Ammon's horn (tissue), 1 donor: ENCODE results near the gene NSD2.
"Not testable (repeated sequence)": the region's sequence is repeated elsewhere in the genome, so short reads cannot be mapped to it uniquely, and the experiment has no call there.

Experiments used
- DNase-seq: peaks from one replicate; pipeline ENCODE4 v3.0.0-alpha.2; 2016; ENCODE audit warnings: low spot score

Gene NSD2

DNA sequence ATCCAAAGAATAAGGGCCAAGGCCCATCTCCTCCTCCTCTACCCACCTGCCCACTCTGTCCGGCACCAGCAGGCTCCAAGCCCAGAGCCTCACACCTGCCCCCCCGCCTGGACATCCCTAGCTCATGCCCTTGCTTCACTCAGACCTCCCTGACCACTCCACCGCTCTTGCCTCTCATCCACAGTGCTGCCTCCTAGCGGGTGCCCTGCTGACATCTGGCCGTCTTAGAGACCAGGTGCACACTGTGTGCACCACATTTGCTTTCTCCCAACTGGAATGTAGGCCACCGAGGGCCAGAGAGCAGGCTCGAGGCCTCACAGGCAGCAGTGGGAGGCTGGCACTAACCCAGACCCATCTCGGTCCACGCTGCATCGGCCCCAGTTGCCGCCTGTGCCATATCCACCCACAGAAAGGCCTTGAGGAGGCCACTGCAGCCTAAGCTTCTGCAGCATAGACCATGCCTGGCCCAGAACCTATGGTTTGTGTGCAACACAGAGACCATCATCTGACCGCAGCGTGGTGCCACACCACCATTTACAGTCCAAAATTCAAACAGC is 28.8 kb upstream of the NSD2 start:
- no peak for DNase-seq

DNA sequence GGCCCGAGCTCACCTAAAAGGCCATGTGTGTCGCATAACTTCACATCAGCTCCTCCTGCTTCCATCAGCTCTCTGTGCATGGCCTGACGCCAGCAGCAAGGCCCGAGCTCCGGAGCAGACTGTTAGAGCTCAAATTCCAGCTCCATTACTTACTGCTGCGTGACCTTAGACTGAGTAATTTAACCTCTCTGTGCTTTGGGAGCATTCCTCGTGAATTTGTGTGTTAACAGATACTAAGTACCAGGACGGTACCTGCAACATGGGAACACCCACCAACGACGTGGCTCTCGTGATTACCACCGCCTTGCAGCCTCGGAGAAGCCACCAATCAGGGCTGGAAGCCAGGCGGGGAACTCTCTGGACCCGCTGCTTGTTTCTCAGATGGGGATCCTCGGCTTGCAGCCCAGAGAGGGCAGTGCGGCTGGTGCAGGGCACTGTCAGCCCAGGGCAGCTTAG is 28.2 kb upstream of the NSD2 start:
- no peak for DNase-seq

DNA sequence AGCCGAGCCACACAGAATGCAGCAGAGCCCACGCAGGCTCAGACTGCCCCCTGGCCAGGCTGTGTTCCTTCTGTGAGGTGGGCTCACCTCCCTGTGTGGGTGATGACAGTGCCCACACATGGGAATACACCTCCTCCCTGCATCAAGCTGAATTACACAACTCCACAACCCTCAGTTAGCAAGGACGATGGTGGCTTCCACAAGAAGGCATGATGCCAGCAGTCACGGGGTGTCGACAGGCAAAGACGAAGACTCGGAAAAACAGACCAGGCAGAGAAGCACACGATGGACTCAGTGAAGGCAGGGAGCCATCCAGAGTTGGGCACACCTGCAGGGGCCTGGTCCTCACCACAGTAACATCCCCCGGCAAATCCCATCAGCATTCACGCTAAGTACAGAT is 27.3 kb upstream of the NSD2 start:
- DNase-seq, result peak; percentile 71

DNA sequence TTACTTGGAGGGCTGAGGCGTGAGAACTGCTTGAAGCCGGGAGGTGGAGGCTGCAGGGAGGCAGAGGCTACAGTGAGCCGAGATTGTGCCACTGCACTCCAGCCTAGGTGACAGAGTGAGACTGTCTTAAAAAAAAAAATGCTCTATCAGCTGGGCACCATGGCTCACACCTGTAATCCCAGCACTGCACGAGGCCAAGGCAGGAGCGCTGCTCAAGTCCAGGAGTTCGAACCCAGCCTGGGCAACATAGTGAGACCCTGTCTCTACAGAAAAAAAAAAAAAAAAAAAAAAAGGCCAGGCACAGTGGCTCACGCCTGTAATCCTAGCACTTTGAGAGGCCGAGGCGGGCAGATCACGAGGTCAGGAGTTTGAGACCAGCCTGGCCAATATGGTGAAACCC is 26.6 kb upstream of the NSD2 start:
- DNase-seq, result not testable (repeated sequence)

DNA sequence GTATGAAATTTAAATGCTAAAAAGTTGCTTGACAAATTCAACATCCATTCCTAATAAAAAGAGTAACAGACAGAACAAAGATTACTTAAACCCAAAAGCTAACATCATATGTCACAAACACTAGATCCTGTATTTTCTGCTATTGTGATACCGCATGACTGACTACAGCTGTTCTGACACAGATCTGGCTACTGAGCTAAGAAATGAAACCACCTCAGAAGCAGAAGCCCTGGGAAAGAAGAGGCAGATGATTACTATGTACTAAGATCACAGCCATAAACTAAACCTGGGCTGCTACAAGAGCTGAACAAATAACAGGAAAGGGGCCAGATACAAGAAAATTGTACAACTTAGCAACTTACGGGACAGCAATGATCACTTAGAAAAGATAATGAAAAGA is 24.6 kb upstream of the NSD2 start:
- no peak for DNase-seq

DNA sequence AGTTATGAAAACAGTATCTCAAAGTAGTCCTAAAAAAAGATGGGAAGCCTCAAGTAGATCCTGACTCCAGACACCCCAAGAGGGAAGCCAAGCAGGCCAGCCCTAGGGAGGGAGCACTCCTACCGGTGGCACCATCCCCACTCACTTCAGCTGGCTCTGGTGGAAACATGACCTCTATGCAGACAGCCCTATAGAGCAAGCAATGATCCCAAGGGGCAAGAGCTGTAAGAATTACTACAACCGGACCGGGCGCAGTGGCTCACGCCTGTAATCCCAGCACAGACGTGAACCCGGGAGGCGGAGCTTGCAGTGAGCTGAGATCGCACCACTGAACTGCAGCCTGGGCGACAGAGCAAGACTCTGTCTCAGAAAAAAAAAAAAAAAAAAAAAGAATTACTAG is 20.9 kb upstream of the NSD2 start:
- DNase-seq, result no peak

DNA sequence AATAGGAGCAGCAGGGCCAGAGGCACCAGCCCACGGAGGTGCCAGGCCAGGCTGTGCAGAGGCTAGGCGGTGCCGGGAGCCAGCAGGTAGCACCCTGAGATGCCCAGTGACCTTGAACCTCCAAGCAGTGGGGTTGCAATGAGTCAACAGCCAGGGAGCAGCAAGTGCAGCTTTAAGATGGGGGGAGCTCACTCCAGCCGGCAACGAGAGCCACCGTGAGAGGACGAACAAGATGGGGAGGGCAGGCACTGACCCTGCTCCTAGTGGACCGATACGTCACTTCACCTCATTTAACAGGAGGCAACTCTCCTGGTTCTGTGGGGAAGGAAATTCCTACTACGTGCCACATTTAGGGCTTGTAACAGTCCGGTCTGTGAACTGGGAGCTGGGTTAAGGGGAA is 20.0 kb upstream of the NSD2 start:
- DNase-seq, result no peak

DNA sequence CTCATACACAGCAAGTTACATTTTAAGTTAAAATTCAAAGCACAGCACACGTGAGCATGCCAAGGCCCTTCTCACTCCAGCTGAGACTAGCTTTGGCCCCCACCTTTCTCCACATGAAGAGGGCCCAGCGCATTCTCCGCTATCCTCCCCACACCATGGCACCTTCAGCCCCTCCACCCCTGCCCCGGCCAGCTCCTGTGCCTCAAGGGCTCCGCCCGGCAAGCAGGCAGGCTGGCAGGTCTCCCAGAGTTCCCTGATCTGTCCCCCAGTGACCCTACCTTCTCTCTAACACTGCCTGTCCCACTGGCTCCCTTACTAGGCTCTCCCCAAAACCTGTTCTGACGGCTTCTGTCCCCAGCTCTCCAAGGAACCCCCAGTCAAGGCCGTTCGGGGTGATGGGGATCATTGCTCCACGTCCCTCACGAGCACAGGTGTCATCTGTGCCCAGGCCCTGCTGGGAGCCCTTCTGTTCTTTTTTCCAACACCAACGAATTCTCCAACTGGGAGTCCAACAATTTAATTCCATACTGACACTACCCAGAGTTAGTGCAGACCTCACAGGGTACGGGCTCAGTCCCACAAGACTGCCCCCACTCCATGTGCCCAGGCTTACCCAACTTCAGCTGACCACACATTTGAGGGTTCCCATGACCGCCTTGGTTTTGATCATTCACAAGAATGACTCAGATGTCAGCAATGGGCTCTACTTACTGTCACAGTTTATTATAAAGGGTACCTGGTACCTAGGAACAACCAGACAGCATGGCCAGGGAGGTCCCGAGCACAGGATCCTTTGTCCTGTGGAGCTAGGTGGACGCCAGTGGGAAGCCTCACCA is 19.4 kb upstream of the NSD2 start:
- DNase-seq, result no peak

DNA sequence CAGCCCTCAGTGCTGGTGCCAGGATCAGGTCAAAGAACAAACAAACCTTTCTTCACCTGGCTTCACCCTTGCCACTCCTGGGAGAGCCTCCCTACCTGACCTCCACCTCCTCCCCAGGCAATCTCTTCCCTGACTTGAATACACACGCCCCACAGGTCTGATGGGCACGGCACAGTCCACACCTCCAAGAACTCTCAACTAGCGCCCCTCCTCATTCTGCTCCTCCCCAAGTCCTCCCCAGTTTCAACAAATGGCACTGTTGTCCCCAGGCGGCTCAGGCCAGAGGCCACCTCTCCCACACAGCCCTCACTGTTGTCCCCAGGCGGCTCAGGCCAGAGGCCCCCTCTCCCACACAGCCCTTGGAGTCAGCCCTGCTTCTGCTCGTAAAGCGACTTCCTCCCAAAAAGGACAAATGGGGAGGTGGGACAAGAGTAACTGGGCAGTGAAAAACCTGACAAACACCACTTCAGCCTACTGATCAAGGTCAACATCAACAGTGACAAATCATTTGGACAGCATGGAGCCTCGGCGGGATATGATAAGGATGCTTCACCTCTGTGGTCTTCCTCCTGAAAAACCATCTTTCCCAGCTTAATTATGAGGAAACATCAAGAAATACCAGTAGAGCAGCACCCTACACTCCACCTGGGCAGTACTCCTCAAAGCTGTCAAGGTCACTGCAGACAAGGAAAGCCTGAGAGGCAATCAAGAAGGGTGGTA is 18.1 kb upstream of the NSD2 start:
- no peak for DNase-seq

DNA sequence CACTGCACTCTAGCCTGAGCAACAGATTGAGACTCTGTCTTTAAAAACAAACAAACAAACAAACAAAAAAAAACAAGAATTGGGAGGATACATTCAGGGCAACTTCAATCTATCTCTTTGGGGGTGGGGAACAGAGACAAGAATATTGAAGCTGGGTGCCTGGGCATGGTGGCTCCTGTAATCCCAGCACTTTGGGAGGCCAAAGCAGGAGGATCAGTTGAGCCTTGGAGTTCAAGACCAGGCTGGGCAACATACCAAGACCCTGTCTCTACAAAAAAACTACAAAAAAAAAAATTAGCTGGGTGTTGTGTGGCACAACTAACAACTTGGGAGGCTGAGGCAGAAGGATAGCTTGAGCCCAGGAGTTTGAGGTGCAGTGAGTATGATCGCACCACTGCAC is 16.4 kb upstream of the NSD2 start:
- no peak for DNase-seq

DNA sequence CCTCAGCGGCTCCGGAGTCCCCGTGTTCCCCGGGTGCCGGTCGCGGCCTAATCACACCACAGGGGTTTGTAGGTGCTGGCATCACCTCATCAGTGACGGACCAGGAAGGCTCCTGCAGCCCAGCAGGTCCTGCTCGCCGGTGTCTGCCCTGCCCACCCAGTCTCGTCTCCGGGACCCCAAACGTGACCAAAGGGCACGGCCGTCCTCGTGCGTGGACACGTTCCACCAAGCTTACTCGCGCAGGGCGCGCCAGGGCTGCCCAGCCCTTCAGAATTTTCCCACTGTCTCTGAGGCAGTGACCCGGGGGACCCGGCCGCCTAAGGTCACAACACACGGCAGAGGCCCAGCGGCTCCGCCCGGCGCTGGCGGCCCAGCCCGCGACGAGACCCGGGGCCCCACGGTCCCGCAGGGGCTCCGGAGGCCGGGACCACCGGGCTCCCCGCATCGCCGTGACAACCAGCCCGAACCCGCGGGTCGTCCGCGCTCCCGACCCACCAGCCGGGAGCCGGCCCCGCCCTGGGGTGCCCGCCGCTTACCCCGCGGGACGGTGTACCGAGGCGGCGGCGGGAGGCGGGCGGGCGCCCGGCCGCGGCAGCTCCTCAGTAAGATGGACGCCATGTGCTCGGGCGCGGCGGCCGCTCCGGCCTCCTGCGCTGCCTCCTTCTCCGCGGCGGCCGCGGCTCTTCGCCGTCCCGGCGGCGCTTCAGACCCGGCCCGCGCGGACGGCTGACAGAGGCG is 15.7 kb upstream of the NSD2 start:
- no peak for DNase-seq

DNA sequence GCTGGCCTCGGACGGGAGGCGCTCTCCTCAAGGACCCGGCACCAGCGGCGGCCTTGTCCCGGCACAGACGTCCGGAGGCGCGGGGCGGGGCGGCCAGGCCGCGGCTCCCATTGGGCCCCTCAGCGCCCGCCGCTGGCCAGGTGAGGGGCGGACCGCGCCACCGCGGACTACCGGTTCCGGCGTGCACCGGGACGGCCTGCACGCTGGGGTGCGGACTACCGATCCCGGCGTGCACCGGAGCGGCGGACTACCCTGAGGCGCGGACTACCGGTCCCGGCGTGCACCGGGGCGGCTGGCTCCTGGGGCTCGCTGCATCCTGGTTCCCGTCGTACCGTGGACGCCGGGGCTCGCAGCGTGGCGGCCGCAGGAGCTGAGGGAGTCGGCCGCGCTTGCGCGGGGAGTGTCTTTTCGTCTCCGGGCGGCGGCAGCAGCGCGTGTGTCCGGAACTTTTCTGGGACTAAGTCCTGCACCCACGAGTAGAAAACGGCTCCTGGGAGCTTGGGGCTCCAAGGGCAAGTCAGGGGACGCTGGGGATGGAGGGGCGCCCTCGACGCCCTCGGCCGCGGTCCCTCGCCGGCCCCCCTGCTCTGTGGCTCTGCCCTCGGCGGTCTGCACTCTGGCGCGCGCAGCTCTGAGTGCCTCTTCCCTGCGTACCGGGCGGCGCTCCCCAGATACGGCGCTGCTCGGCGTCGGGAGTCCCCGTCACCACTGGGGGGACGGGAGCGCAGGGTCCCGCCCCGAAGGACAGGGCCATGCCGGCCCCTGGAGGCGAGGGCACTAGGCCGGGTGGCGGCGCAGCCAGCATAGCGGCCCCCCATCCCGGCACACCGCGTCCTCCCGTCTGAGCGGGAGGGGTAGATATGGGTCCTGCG is 14.9 kb upstream of the NSD2 start, which contains the start of gene LETM1:
Gene LETM1 (minus strand): TSS at position 86 of the 872 bp plus-strand sequence. CDS start 206 bp downstream, outside the sequence.
- DNase-seq, result peak; percentile 97

DNA sequence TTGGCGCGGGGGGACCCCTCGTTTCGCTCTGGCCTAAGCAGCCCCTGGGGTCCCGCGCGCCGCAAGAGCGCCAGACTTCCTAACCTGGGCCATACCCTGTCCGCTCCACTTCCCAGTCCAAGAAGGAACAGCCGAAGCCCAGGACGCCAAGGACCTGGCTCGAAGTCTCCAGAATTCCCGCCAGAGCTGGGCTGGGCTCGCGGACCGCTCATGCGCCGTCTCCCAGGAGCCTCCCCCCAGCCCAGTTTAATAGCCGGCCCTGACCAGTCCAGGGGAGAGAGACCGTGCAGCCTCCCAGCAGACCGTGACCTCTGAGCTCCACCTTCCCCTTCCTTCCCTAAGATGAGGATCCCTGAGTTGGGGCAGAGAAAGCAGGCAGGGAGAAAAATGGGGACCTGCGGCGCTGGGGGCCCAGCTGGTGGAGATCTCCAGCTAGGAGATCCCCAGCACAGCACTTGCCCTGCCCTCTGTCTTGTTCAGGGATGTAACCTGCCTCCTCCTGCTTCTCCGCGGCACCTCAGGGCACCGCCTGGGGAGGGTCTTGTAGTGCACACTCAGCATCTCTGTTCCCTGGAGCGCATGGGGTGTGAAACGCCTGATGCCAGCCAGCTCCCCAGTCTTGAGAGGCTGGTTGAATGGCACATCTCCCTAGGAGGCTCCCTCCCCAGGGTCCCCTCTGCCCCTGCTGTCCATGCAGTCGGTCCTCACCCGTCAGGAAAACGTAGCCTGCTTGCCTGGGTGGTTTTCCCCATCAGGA is 14.1 kb upstream of the NSD2 start:
- DNase-seq, result no peak

DNA sequence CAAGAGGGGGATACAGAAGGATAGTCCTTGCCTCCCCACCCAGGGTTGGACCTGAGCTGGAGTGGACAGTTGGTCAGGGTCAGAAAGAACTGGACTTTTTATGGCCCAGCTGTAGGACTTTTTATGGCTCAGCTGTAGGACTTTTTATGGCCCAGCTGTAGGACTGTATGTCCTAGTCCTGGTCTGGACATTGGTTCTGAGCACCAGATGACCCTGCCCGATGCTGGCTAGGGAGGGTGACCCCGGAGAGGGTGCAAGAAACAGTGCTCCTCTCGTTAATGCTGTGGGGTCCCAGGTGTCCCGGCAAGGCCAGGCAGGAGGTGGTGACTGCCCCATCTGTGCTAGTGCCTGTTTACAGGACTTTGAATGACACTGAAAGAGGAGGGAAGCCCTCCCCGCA is 13.3 kb upstream of the NSD2 start:
- no peak for DNase-seq

DNA sequence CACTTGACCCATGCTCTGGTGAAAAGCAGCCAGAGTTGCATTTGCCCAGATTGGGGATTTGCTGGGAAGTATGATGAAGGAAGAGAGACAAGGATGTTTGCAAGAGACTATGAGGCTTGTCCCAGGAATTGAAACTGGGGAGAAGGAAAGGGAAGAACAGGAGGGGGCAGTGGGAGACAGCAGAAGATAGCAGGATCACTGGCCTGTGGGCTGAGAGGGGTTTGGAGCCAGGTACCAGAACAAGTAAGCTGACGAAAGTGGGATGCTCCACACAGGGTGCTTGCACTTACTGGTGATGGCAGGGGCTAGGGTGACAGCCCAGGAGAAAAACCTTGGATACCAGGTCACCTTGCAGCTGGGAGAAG is 11.8 kb upstream of the NSD2 start:
- DNase-seq, result no peak

DNA sequence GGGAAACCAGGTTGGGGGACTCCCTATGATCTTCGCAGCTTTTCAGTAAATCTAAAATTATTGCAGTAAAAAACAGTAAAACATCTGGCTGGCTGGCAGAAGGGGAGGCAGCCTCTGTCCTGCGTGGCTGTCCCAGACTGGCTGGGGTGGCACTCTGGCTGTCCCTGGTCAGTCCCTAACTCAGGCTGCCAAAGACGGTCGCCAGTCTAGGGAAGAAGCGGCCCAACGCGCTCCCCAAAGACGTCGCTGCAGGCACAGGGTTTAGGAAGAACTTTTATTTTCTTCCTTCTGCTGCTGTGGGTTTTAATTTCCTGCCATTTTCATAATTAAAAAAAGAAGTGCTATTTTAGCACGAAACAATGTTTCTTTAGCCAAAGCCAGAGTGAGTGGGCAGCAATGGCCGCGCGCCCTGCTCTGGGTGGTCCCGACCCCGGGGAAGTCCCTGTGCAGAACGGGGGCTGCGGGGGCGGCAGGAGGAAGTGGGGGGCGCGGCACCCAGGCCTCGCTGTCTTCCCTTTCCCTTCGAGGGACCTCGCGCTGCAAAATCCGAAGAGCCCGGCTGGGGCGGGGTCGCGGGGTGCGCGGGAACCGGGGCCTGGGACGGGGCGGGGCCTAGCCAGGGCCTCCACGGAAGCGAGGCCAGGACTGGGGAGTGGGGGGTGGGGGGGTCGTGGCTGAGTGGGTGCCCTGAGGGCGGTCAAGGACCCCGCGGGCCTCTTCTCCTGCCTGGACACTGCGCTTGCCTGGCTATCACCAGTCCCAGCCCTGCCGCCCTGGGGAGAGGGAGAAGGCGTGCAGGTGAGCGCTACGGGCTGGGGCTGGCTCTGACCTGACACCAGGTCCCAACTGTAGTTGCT is 8.9 kb upstream of the NSD2 start:
- no peak for DNase-seq

DNA sequence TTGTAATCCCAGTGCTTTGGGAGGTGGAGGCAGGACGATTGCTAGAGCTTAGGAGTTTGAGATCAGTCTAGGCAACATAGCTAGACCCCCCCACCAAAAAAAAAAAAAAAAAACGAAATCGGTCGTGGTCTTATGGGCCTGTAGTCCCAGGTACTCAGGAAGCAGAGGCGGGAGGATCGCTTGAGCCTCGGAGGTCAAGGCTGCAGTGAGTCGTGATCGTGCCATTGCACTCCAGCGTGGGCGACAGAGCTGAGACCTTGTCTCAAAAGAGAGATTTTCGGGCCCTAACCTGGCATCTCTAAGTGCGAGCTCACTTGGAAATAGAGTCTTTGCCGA is 8.3 kb upstream of the NSD2 start:
- no peak for DNase-seq

DNA sequence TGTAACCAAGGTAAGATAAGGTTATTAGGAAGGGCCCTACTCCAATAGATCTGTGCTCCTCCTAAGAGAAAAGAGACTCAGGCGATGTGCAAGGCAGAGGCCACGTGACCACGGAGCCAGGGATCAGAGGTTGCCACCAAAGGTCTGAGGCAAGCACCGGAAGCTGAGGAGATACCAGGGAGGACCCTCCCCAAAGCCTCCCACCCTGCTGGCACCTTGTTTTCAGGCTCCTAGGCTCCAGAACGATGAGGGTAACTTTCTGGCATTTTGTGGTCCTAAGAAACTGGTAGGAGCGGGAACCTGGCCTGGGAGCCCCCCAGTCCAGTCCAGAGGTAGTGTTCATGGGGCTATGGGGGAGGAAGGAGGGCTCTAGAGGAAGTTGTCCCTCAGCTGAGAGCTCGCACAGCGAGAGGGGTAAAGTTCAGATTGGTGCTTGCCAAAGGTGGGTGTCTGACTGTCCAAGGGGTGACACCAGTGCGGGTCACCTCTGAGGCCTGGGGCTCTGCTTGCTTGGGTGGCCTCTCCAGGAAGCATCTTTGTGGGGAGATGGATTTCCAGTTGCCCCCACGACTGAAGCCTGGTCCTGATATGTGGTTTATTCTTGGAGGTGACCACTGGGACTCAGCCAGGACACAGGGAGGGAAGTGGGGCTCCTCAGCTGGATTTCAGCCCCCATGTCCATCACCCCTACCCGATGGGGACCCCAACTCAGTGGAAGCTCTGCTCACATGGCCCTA is 7.7 kb upstream of the NSD2 start:
- no peak for DNase-seq
